Nephron (organoid): ENCODE measurements around the gene ESYT1.
A peak's percentile ranks its signal among the peaks of the same experiment; 100 is the strongest.

ENCODE experiments used
- H3K27ac Mint-ChIP-seq, 3 experiments: 2 replicates each; pipeline ENCODE4 v1.8.0; 2020; ENCODE audit warnings: mixed read lengths in 3 of 3, mild to moderate bottlenecking in 2 of 3, moderate library complexity in 1 of 3
- H3K27me3 Mint-ChIP-seq: 2 replicates; pipeline ENCODE4 v1.8.0; 2021; ENCODE audit warnings: low read depth, mild to moderate bottlenecking, moderate library complexity, mixed read lengths
- H3K36me3 Mint-ChIP-seq: 2 replicates; pipeline ENCODE4 v1.8.0; 2020; ENCODE audit warnings: low read depth, mixed read lengths
- H3K4me1 Mint-ChIP-seq: 2 replicates; pipeline ENCODE4 v1.8.0; 2020; ENCODE audit warnings: mixed read lengths
- H3K4me3 Mint-ChIP-seq, 3 experiments: 2 replicates each; pipeline ENCODE4 v1.8.0; 2020; ENCODE audit warnings: mild to moderate bottlenecking in 3 of 3, mixed read lengths in 3 of 3, moderate library complexity in 2 of 3
- H3K9me3 Mint-ChIP-seq: 2 replicates; pipeline ENCODE4 v1.8.0; 2020; ENCODE audit warnings: mixed read lengths
- TF ChIP-seq, protein P1 (sequence below), 3 experiments: fragments of 200-600 bp; sonication (generic); IDR thresholded peaks; one replicate each; pipeline ENCODE4 v1.5.0; 2021; ENCODE audit warnings: antibody characterized with exemption in 3 of 3; ENCODE audit not compliant: unreplicated experiment in 3 of 3

Gene ESYT1

DNA sequence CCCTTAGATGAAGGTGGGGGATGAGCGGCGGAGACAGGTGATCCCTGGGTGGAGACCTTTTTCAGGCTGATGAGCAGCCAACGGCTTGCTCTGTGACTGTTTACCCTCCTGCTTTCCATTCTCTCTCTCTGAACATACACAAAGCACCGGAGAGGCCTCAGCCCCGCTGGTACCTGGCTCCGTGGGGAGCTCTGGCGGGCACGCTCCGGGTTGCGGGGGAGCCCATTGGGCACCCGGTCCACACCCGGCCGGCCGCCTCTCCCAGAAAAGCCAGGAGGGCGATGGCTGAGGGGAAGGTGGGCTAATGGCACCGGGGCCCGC is 60.7 kb downstream of the ESYT1 start:
- TF ChIP-seq, protein P1, sequence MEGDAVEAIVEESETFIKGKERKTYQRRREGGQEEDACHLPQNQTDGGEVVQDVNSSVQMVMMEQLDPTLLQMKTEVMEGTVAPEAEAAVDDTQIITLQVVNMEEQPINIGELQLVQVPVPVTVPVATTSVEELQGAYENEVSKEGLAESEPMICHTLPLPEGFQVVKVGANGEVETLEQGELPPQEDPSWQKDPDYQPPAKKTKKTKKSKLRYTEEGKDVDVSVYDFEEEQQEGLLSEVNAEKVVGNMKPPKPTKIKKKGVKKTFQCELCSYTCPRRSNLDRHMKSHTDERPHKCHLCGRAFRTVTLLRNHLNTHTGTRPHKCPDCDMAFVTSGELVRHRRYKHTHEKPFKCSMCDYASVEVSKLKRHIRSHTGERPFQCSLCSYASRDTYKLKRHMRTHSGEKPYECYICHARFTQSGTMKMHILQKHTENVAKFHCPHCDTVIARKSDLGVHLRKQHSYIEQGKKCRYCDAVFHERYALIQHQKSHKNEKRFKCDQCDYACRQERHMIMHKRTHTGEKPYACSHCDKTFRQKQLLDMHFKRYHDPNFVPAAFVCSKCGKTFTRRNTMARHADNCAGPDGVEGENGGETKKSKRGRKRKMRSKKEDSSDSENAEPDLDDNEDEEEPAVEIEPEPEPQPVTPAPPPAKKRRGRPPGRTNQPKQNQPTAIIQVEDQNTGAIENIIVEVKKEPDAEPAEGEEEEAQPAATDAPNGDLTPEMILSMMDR (IDR thresholded peaks at IDR 0.05; ENCODE audit: unreplicated experiment in 3 of 3) = no peak
- peaks cover 20% of the 10 kb centered on the region for H3K4me1 Mint-ChIP-seq
- H3K27me3 Mint-ChIP-seq = no peaks in the 10 kb centered on the region
- no peaks in the 10 kb centered on the region for H3K9me3 Mint-ChIP-seq
- peak overlapping the region; percentile 93 to 98 (median 95) for H3K27ac Mint-ChIP-seq
- H3K4me3 Mint-ChIP-seq = peak overlapping the region; percentile 91 to 96 (median 96)
- H3K36me3 Mint-ChIP-seq = peaks cover 26% of the 10 kb centered on the region

DNA sequence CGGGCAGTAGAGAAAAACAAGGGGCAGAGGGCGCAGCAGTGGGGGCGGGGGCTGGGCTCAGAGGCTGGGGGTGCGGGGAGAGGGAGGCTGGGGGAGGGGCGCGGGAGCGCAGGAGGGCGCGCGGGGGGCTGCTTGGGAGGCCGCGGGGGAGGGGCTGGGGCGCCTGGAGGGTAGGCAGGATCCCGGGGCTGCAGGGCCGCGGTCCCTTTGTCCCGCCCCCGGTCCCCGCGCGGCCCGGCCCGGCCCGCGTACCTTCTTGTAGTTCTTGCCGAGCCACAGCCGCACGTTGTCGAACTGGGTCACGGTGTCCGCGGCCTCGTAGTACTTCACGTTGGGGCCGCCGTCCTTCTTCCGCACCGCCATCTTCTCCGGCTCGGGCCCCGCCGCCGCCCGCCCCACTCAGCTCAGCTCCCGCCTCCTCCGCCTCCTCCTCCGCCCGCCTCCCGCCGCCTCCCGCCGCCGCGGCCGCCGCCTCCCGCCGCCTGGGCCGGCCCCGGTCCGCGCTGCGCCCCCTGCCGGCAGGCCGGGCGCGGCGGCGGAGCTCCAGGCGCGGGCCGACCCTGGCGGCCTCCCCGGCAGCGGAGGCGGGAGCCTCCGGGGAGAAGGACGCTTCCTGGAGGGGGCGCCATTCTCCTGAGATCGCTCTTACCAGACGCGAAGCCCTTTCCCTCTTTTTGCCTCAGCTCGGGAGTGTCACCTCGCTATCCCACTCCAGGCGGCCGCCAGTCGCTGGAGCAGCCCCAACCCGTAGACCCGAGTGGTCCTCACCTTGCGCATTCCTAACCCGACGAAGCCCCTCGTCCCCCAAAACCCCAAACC is 61.2 kb downstream of the ESYT1 start, which contains the start of gene SMARCC2:
TSS of gene SMARCC2 (minus strand) at position 385 of the 819 bp plus-strand sequence. CDS start at position 363, 22 bp downstream.
- Mint-ChIP-seq H3K4me3 (peak within 1 kb of the TSS; percentile 96 to 99 (median 97)), H3K27me3 (no peaks in the 10 kb centered on the region), H3K4me1 (peaks cover 20% of the 10 kb centered on the region), H3K9me3 (no peaks in the 10 kb centered on the region), H3K36me3 (peaks cover 21% of the 10 kb centered on the region), H3K27ac (peak within 1 kb of the TSS; percentile 93 to 99 (median 99))
- TF ChIP-seq, protein P1 (IDR thresholded peaks at IDR 0.05; ENCODE audit: unreplicated experiment in 3 of 3) = peak; percentile 66 to 79 (median 75)

DNA sequence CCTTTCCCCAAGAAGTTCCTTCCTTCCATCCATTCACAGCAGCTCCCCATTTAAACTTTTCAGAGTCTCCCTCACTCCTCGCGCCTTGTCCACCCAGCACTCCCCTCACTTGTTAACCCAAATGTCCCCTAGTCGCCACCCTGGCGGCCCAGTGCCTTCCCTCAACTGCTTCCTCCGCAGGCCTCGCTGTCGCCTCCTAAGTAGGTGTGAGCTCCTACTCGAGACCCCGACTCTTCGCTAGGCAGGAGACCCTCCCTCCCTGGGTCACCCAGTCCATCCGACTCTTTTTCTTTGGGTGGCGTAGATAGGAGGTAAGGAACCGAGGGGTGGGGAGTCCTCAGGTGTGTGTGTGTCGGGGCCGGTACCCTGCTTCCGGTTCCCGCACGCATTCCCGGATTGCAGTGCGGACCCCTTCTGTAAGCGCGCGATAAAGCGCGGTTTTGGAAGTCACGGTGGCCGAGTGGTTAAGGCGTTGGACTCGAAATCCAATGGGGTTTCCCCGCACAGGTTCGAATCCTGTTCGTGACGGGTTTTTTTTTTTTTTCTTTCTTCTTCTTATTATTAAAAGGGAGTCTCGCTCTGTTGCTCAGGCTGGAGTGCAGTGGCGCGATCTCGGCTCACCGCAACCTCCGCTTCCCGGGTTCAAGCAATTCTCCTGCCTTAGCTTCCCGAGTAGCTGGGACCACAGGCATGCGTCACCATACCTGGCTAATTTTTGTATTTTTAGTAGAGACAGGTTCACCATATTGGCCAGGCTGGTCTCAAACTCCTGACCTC is 62.0 kb downstream of the ESYT1 start:
- Mint-ChIP-seq H3K9me3 (no peaks in the 10 kb centered on the region), H3K4me3 (peak overlapping the region; percentile 95 to 99 (median 97)), H3K27ac (peak overlapping the region; percentile 91 to 99 (median 99)), H3K4me1 (peaks cover 20% of the 10 kb centered on the region), H3K36me3 (peaks cover 13% of the 10 kb centered on the region), H3K27me3 (no peaks in the 10 kb centered on the region)
- TF ChIP-seq, protein P1 (IDR thresholded peaks at IDR 0.05; ENCODE audit: unreplicated experiment in 3 of 3) = peak in 2 of 3 experiments; percentile 15 to 22

DNA sequence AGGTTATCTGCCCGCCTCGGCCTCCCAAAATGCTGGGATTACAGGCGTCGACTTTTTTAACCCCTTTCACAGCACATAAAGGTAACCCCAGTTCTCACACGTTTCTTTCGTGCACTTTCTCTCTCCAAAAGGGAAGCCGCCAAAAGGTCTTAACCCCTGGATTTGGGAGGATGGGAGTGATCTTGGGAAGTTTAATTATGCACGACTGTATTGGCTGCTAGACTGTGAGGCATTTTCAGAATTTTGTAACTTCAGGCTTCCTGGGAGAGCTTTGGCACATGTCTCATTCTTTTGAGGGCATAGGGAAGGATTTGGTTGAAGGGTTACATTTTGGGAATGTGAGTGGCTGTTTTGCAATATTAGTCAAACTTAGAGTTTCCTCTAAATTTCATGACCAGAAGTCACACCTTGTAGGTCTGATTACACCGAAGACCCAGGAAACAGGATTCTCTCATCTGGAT is 62.7 kb downstream of the ESYT1 start:
- TF ChIP-seq, protein P1 (IDR thresholded peaks at IDR 0.05; ENCODE audit: unreplicated experiment in 3 of 3) = no peak
- H3K9me3 Mint-ChIP-seq = no peaks in the 10 kb centered on the region
- H3K36me3 Mint-ChIP-seq = peaks cover 10% of the 10 kb centered on the region
- no peaks in the 10 kb centered on the region for H3K27me3 Mint-ChIP-seq
- peaks cover 20% of the 10 kb centered on the region for H3K4me1 Mint-ChIP-seq
- peak overlapping the region; percentile 91 to 99 (median 99) for H3K27ac Mint-ChIP-seq
- H3K4me3 Mint-ChIP-seq = peak overlapping the region; percentile 95 to 99 (median 97)

DNA sequence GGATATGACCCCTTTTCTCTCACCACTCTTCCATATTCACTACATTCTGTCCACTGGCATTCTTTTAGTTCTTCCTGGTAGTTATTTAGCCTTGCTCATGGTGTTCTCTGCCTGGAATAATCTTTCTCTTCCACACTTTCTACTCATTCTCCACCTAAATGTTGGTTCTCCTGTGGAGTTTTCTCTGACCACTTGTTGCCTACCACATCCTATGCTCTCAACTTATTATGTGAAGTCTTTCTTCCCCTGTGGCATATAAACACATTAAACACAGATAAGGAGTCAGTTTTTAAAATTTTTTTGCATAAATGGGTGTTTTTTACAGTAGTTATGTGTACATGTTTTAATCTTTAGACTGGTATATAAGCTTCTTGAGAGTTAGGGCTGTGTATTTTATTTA is 64.5 kb downstream of the ESYT1 start:
- H3K9me3 Mint-ChIP-seq = no peaks in the 10 kb centered on the region
- no peaks in the 10 kb centered on the region for H3K36me3 Mint-ChIP-seq
- H3K4me1 Mint-ChIP-seq = peaks cover 16% of the 10 kb centered on the region
- TF ChIP-seq, protein P1 (IDR thresholded peaks at IDR 0.05; ENCODE audit: unreplicated experiment in 3 of 3) = no peak
- no peaks in the 10 kb centered on the region for H3K27me3 Mint-ChIP-seq
- peak overlapping the region; percentile 59 to 85 (median 59) for H3K27ac Mint-ChIP-seq
- peak overlapping the region; percentile 64 to 75 (median 65) for H3K4me3 Mint-ChIP-seq
